ENCODE measurements around the gene HSD17B3. TPM values are rescaled to one million over a fixed set of nuclear protein-coding genes. Genes with fewer than 3 reads are reported as not detected.

The HSD17B3 gene
- total and polyA plus RNA-seq, 2 experiments from 2014 or later = not detected

DNA sequence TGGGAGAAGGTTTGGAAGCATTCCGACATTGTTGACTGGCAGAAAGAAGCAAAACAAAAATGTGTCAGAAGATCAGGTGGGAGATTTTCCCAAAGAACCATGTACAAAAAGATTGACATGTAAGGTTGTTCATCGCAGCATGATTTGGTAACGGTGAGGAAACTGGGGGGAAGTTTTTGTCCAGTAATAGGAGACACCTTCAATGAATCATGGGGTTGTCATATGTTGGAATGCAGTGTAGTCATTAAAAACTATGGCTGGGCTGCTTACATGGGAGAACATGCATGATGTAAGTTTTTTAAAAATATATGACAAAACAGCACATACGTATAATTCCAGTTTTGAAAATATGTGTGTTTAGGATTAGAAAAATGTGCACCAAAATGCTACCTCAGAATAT is 50.5 kb downstream of the HSD17B3 start (continued):
- TF ChIP-seq, protein P1, sequence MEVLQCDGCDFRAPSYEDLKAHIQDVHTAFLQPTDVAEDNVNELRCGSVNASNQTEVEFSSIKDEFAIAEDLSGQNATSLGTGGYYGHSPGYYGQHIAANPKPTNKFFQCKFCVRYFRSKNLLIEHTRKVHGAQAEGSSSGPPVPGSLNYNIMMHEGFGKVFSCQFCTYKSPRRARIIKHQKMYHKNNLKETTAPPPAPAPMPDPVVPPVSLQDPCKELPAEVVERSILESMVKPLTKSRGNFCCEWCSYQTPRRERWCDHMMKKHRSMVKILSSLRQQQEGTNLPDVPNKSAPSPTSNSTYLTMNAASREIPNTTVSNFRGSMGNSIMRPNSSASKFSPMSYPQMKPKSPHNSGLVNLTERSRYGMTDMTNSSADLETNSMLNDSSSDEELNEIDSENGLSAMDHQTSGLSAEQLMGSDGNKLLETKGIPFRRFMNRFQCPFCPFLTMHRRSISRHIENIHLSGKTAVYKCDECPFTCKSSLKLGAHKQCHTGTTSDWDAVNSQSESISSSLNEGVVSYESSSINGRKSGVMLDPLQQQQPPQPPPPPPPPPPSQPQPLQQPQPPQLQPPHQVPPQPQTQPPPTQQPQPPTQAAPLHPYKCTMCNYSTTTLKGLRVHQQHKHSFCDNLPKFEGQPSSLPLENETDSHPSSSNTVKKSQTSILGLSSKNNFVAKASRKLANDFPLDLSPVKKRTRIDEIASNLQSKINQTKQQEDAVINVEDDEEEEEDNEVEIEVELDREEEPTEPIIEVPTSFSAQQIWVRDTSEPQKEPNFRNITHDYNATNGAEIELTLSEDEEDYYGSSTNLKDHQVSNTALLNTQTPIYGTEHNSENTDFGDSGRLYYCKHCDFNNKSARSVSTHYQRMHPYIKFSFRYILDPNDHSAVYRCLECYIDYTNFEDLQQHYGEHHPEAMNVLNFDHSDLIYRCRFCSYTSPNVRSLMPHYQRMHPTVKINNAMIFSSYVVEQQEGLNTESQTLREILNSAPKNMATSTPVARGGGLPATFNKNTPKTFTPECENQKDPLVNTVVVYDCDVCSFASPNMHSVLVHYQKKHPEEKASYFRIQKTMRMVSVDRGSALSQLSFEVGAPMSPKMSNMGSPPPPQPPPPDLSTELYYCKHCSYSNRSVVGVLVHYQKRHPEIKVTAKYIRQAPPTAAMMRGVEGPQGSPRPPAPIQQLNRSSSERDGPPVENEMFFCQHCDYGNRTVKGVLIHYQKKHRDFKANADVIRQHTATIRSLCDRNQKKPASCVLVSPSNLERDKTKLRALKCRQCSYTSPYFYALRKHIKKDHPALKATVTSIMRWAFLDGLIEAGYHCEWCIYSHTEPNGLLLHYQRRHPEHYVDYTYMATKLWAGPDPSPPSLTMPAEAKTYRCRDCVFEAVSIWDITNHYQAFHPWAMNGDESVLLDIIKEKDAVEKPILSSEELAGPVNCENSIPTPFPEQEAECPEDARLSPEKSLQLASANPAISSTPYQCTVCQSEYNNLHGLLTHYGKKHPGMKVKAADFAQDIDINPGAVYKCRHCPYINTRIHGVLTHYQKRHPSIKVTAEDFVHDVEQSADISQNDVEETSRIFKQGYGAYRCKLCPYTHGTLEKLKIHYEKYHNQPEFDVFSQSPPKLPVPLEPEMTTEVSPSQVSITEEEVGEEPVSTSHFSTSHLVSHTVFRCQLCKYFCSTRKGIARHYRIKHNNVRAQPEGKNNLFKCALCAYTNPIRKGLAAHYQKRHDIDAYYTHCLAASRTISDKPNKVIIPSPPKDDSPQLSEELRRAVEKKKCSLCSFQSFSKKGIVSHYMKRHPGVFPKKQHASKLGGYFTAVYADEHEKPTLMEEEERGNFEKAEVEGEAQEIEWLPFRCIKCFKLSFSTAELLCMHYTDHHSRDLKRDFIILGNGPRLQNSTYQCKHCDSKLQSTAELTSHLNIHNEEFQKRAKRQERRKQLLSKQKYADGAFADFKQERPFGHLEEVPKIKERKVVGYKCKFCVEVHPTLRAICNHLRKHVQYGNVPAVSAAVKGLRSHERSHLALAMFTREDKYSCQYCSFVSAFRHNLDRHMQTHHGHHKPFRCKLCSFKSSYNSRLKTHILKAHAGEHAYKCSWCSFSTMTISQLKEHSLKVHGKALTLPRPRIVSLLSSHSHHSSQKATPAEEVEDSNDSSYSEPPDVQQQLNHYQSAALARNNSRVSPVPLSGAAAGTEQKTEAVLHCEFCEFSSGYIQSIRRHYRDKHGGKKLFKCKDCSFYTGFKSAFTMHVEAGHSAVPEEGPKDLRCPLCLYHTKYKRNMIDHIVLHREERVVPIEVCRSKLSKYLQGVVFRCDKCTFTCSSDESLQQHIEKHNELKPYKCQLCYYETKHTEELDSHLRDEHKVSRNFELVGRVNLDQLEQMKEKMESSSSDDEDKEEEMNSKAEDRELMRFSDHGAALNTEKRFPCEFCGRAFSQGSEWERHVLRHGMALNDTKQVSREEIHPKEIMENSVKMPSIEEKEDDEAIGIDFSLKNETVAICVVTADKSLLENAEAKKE (CRISPR knock-in tag; IDR thresholded peaks at IDR 0.05) = no peak
- TF ChIP-seq EZH2 (IDR thresholded peaks at IDR 0.05; ENCODE audit: low read depth, unreplicated experiment) = no peak
- TF ChIP-seq ZNF114 (CRISPR knock-in tag; IDR thresholded peaks at IDR 0.05) = no peak
- no peak for TF ChIP-seq JUNB (IDR thresholded peaks at IDR 0.05; ENCODE audit: unreplicated experiment)
- no peak for TF ChIP-seq POLR2AphosphoS5 (IDR thresholded peaks at IDR 0.05; ENCODE audit: low read depth)
- no peak for TF ChIP-seq CTCF (conservative IDR thresholded peaks at IDR 0.05; ENCODE audit: low read depth in 2 of 2)
- TF ChIP-seq ZNF331 (CRISPR knock-in tag; IDR thresholded peaks at IDR 0.05; ENCODE audit: low read depth) = no peak

DNA sequence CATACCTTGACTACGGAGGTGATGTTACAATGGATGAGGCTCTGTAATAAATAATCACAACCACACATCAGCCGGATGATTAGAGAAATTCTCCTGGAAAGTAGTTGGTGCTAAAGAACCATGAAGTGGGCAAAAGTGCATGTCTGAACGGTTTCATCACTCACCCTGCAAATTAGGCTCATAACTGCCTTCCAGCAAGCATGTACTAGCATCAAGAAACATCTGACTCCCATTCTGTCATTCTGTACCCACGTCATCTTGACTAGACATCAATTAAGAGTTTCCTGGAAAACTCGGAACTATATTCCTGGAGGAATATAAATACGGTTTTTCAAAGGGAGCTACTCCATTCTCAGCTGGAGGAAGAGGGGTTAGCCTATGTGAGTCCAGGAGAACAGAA is 52.2 kb downstream of the HSD17B3 start:
- H3K27ac Mint-ChIP-seq = no peak overlapping the region
- H3K4me1 Mint-ChIP-seq = peaks cover 15% of the 10 kb centered on the region
- no peak for DNase-seq (ENCODE audit: low spot score)
- H3K27me3 ChIP-seq (ENCODE audit: insufficient read depth) = no peaks in the 10 kb centered on the region
- no peak overlapping the region for H3K4me3 Mint-ChIP-seq
- peaks cover 2% of the 10 kb centered on the region; the same call in 2 of the 3 replicates for H3K9me3 Mint-ChIP-seq
- H3K79me2 ChIP-seq (replicated peaks; ENCODE audit: insufficient read depth) = no peaks in the 10 kb centered on the region
- peaks cover 13% of the 10 kb centered on the region for H3K27me3 Mint-ChIP-seq (ENCODE audit: insufficient read depth, low read depth, poor library complexity)
- H3F3A ChIP-seq (replicated peaks; ENCODE audit: low read depth) = no peaks in the 10 kb centered on the region
- no peaks in the 10 kb centered on the region for H3K9me2 ChIP-seq (ENCODE audit: insufficient read depth)
- peaks cover 4% of the 10 kb centered on the region; the same call in 2 of the 3 replicates for H3K36me3 Mint-ChIP-seq (ENCODE audit: low read depth)
- no peak overlapping the region for H2AFZ ChIP-seq
- no peaks in the 10 kb centered on the region for H3K36me3 ChIP-seq (ENCODE audit: insufficient read depth)
- no peak for TF ChIP-seq CREB1 (CRISPR knock-in tag; IDR thresholded peaks at IDR 0.05; ENCODE audit: low read depth)
- no peak overlapping the region for H3K27ac ChIP-seq (ENCODE audit: low read depth)
- no peak overlapping the region for H3K4me2 ChIP-seq
- no peaks in the 10 kb centered on the region for H4K20me1 ChIP-seq (replicated peaks; ENCODE audit: insufficient read depth)
- no peak for ATAC-seq
- H3K4me1 ChIP-seq (ENCODE audit: insufficient read depth) = no peaks in the 10 kb centered on the region
- H3K4me3 ChIP-seq = no peak overlapping the region

All from GM23338 (cell line).